Hematopoietic multipotent progenitor cell (in vitro differentiated cells): Measurements from ENCODE around the gene LRP2BP. TPM values are rescaled to one million over a fixed set of nuclear protein-coding genes. Genes with fewer than 3 reads are reported as not detected.

Experiments used
- DNase-seq, 3 donors: peaks; one replicate each; pipeline ENCODE4 v3.0.0-alpha.2; 2011 to 2015; ENCODE audit warnings: low read depth in 2 of 3, low spot score in 2 of 3
- total RNA-seq: library from RNA; depleted of rRNA; stranded (reverse); fragments of >200 nt; gene quantifications from one replicate; pipeline ENCODE4 v1.2.3, GENCODE V29; 2012

LRP2BP gene
- total RNA-seq, 1 donor = 0.54 TPM

DNA sequence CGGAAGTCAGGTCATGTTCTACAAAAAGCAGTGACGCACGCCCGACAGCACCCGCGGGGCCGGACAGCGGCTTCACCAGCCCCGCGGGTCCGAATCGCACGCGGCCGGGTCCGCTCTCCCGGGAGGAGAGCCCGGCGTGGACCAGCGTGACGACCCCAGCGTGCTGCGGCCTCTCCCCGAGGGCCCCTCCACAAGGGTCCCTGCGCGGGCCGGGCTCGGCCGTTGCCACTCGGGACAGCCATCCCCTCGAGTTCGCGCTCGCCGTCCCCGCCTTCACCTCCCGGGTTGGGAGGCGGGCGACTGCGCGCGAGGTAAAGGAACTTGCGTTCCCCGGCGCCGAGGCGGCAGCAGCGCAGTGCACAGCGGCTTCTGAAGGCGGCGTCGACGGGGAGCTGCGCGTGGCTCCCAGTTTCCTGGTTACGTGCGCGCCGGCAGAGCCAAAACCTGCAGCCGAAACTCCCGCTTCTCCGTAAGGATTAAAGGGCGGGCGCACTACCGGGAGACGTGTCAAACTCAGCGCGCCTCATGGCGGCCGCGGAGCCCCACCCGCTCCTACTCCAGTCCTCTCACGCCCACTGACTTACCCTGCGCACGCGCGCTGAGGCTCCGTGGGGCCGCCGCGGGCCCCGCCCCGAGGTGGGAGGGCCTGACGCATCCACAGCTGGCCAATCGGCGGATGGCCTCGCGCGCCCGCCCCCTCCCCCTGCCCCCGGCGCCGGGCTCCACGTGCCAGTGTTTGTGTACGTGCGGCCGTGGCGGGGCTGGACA is 416 bp upstream of the LRP2BP start:
- peak; percentile 90 to 97 (median 92) for DNase-seq

GRCh38 chr4:185394568-185395237 is 1.0 kb downstream of the LRP2BP start:
- DNase-seq = no peak

DNA sequence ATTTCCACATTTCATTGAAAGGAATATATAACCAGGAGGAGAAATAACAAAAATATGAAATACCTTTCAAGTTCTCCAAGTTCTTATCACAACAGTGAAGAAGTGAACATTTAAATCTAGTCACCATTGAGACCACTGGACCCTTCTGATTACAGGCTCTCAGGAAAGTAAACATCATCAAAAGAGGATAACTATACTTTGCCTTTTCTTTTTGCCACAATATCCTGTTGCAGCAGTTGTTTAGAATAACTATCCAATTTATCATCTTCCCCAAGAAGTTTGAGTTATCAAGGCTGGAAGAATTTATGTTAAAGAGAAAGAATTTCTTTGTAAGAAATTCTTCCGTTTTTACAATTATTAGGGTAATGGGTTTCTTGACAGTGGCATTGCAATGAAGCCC is 3.6 kb downstream of the LRP2BP start:
- no peak for DNase-seq

GRCh38 chr4:185390941-185391340 is 4.8 kb downstream of the LRP2BP start:
- DNase-seq = no peak

DNA sequence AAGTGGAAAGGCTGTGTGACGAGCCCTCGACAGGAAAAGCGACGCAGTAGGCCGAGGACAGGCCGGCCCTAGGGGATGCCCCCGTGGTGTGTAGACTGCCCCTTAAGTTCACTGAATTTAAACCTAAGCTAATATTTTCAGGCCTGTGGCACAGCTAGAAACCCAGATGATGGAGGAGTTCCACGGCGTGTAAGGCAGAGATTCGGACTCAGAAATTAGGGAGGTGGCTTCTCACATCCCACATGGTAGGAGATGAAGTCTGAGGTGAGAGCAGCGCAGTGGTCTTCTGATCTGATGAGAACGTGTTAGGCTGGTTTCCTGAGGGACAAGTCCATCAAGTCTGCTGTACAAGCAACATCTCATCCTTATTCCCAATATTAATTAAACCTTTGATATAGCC is 7.8 kb downstream of the LRP2BP start:
- DNase-seq = no peak

DNA sequence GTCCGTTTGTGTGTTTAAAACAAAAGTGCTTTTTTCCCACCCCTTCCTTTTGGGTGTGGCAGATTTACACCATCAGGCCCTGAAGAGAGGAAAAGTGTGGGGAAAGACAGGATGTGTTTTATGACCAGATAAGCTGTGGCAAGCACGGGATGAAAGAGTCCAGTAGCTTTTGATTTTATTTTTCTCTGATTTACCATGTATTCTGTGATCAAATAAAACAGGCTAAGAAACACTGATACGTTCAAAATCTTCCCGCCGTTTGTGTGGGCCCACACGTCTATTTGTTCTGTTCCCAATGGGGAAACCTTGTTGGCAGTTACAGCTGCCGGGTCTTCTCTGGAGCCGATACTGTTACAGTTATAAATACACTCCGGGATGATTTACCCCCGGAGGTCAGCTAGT is 10.8 kb downstream of the LRP2BP start:
- peak in 2 of 3 donors; percentile 77 to 78 for DNase-seq

DNA sequence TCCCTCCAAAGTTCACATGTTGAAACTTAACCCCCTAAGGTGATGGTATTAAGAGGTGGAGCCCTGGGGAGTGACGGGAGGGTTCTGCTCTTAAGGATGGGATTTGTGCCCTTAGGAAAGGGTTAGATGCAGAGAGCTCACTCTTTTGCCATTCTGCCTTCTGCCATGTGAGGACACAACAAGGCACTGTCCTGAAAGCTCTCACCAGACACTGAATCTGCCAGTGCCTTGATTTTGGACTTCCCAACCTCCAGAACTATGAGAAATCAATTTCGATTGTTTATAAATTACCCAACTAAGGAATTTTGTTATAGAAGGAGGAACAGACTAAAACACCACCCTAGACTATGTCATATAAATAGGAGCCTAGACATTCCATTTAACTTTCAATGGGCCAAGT is 11.7 kb downstream of the LRP2BP start:
- no peak for DNase-seq

GRCh38 chr4:185383451-185383850 is 12.3 kb downstream of the LRP2BP start:
- DNase-seq = no peak

GRCh38 chr4:185382754-185383153 is 13.0 kb downstream of the LRP2BP start:
- DNase-seq = no peak

- no peak for DNase-seq
These were observed 14.2 kb downstream of the LRP2BP start for GRCh38 chr4:185381288-185382196.

- DNase-seq = no peak
These were observed 15.4 kb downstream of the LRP2BP start for GRCh38 chr4:185380320-185380719.

DNA sequence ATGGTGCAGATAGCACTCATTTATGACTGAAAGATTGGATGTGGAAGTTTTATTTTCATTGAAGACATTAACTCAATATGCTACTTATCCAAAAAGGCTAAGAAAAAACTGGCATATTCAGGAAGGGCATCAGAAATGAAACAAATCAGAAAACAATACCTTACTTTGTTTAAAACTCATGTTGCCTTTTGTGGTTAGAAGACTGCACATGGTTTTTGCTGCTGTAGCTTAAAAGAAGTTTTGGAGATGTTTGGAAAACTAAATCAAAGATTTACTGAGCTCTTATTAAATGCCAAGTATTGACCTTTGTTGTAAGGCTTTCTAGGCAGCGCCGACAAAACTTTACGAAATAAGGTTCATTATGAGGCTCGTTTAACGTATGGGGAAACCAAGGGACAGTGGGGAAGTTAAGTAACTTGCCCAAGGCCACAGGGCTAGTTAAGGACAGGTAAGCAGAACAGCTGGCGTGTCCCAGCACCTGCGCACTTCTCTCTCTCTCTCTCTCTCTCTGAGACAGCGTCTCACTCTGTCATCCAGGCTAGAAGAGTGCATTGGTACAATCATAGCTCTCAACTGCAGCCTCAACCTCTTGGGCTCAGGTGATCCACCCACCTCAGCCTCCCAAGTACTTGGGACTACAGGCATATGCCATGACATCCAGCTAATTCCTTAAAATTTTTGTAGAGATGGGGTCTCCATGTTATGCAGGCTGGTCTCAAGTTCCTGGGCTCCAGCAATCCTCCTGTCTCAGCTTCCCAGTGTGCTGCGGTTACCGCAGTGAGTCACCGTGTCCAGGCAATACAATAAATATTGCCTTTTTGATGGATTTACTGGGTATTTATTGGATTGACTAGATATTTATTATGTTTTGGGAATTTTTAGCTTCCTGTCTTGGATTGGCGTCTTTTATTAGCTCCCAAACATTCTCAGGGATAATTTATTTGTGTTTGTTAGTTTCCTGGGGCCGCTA is 16.1 kb downstream of the LRP2BP start:
- no peak for DNase-seq

DNA sequence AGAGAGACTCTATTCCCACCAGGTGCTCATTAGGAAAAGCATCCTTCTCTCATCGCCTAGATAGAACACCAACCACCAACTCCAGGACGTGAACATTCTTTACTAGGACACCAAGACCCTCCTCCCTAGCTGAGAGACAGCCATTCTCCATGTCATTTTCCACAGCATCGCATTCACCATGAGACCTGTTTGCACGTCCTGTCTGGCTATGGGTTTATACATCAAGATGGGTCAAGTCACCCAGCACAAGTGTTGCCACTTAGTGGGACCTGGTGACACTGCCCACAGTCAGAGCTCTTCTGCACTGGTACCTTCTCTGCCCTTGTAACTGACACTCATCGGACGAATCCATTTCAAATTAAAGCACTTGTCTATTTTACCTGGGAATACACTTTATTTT is 17.5 kb downstream of the LRP2BP start:
- DNase-seq = no peak

GRCh38 chr4:185374573-185374972 is 21.2 kb downstream of the LRP2BP start:
- DNase-seq = no peak

DNA sequence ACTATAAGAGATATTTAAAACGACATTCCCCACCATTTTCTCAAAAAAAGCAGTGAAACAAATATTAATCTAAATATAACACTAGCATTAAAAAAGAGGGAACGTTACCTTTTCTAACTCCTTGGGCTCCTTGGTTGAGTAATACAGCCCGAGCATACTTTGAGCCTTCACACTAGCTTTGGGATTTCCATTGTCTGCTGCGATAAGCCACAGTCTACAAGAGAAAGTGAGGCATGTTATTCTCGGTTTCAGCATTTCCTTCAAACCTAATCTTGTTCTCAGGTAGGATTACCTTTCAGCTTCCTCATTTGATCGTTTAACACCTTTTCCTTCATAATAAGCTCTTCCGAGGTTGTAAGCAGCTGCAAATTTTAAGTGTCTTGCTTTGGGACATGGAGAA is 21.7 kb downstream of the LRP2BP start:
- DNase-seq = no peak

GRCh38 chr4:185371702-185372101 is 24.0 kb downstream of the LRP2BP start:
- no peak for DNase-seq

- no peak for DNase-seq
These were observed 25.3 kb downstream of the LRP2BP start for GRCh38 chr4:185370268-185370949.

DNA sequence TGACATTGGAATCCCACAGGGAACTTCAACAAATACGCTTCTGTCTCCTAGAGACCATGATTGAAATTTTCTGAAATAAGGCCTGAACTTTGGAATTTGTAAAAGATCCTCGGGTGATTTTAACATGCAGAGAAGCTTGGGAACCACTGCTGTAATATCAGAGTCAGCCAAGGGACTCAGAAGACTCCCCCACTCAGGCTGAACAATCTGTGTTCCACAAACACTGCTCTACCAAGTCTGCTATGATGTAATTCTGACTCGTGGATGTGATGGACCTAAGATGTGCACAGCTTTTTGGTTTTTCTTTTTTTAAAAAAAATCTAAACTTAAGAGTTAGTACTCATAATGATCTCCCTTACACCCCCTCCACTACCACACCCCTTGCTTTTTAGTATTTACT is 26.0 kb downstream of the LRP2BP start:
- DNase-seq = no peak

DNA sequence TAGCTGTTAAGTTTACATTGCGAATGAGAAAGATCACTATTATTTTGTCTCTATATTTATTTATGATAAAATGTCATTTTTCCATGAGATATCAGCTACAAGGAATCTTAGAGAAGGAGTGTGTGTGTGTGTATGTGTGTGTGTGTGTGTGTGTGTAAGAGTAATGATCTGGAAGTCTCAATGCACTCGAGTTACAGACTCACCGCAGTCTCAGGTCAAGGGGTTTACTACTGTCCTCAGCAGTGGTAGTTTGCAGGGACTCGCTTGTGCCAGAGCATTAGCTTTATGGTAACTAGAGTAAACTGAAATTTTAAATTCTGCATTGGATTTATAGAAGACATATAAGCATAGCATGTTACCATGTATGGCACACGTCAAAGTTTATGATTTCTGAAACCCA is 30.8 kb downstream of the LRP2BP start:
- no peak for DNase-seq

- DNase-seq = no peak
These were observed 32.5 kb downstream of the LRP2BP start for GRCh38 chr4:185363251-185363650.
